ENCODE data around the gene DENND4C.

GRCh38 chr9:19247420-19247819 lies 16.9 kb downstream of the DENND4C start:
- no peak for TF ChIP-seq CTCF (IDR thresholded peaks at IDR 0.05)
- no peak for TF ChIP-seq ELF4 (CRISPR knock-in tag; IDR thresholded peaks at IDR 0.05; ENCODE audit: low read depth)
- TF ChIP-seq AR (CRISPR knock-in tag; IDR thresholded peaks at IDR 0.05) = no peak
- TF ChIP-seq SMAD4 (CRISPR knock-in tag; IDR thresholded peaks at IDR 0.05) = no peak
- TF ChIP-seq CREM (CRISPR knock-in tag; IDR thresholded peaks at IDR 0.05) = no peak
- TF ChIP-seq MLX (CRISPR knock-in tag; IDR thresholded peaks at IDR 0.05) = no peak
- TF ChIP-seq ZNF317 (CRISPR knock-in tag; IDR thresholded peaks at IDR 0.05; ENCODE audit: borderline replicate concordance, low read depth) = no peak
- no peak for TF ChIP-seq IRF2 (CRISPR knock-in tag; IDR thresholded peaks at IDR 0.05; ENCODE audit: borderline replicate concordance, low read depth)
- TF ChIP-seq ZNF232 (CRISPR knock-in tag; IDR thresholded peaks at IDR 0.05) = no peak
- TF ChIP-seq MAX (CRISPR knock-in tag; IDR thresholded peaks at IDR 0.05) = no peak

Data from WTC11 (cell line).